K562 (cell line): ENCODE data around the gene POLN. TPM values are rescaled to one million over a fixed set of nuclear protein-coding genes. Genes with fewer than 3 reads are reported as not detected.

ENCODE experiments used
- ATAC-seq: fragments of 200-7000 bp; cut with Tn5 transposase; 3 replicates; pipeline ENCODE4 v1.9.1; 2020; ENCODE audit warnings: moderate library complexity
- BruUV-seq: library from RNA; stranded (reverse); fragments of 400-500 nt; replicated peaks from 2 replicates; lab custom pipeline; 2021; lab: Mats Ljungman, UMichigan
- CTCF ChIA-PET: fragments of 300-600 bp; formaldehyde crosslinking; extraction: SDS; loops from one replicate; lab custom pipeline; 2021; ENCODE audit warnings: low intra/inter-chr PET ratio; lab: Yijun Ruan, JAX
- POLR2A ChIA-PET: fragments of 300-600, 350-650 bp; sonication (Branson Sonifier 250); formaldehyde crosslinking; extraction: SDS; loops from one replicate; lab custom pipeline; 2021; ENCODE audit warnings: antibody characterized with exemption, inconsistent platforms; lab: Yijun Ruan, JAX
- DNase-seq, 4 experiments: peaks; one replicate each; pipeline versions ENCODE4 v3.0.0 to v3.0.0-alpha.2; 2011 to 2018; ENCODE audit warnings: low spot score in 3 of 4, mixed read lengths in 3 of 4; ENCODE audit errors: extremely low read depth in 1 of 4
- FAIRE-seq: peaks from 2 replicates; lab custom pipeline; 2011; peaks lifted over from hg19 to GRCh38; lab: Jason Lieb, UNC
- H2AFZ ChIP-seq: 2 replicates; pipeline ENCODE4 v1.6.0; 2011; ENCODE audit warnings: low read depth, low read length, control low read depth, inconsistent platforms
- H3K27ac ChIP-seq: fragments of 200-600 bp; 3 replicates; pipeline ENCODE4 v1.8.0; 2011; ENCODE audit warnings: low read depth, mild to moderate bottlenecking, control low read depth, inconsistent platforms, low read length, moderate library complexity, mixed read lengths; ENCODE audit errors: extremely low read depth
- H3K27me3 ChIP-seq, 2 experiments: fragments of 300-600 bp in 1 of 2; 2 replicates in 1 of 2; 3 replicates in 1 of 2; pipeline versions ENCODE4 v1.6.0 to v1.8.0; 2011; ENCODE audit warnings: inconsistent platforms in 2 of 2, low read length in 2 of 2, mild to moderate bottlenecking in 1 of 2, mixed read lengths in 1 of 2, moderate library complexity in 1 of 2; ENCODE audit not compliant: control insufficient read depth in 2 of 2, insufficient read depth in 2 of 2
- H3K36me3 ChIP-seq: fragments of 300-600 bp; 3 replicates; pipeline ENCODE4 v1.8.0; 2011; ENCODE audit warnings: mild to moderate bottlenecking, low read length, inconsistent platforms; ENCODE audit not compliant: control insufficient read depth, insufficient read depth
- H3K4me1 ChIP-seq, 2 experiments: fragments of 200-600 bp in 1 of 2; replicated peaks in 1 of 2; 2 replicates in 1 of 2; 3 replicates in 1 of 2; pipeline versions ENCODE4 v1.5.1 to v1.8.0; 2011; ENCODE audit warnings: inconsistent platforms in 2 of 2, low read length in 2 of 2, mild to moderate bottlenecking in 1 of 2, mixed read lengths in 1 of 2, moderate library complexity in 1 of 2; ENCODE audit not compliant: control insufficient read depth in 2 of 2, insufficient read depth in 2 of 2
- H3K4me2 ChIP-seq: 2 replicates; pipeline ENCODE4 v1.6.1; 2011; ENCODE audit warnings: low read length, control low read depth, inconsistent platforms, mixed read lengths; ENCODE audit not compliant: insufficient read depth
- H3K4me3 ChIP-seq: fragments of 200-600 bp; sonication (generic), shearing (Covaris generic); 2 replicates; pipeline ENCODE4 v1.5.1; 2016; ENCODE audit warnings: control low read depth, inconsistent platforms
- H3K79me2 ChIP-seq: fragments of 200-600 bp; 3 replicates; pipeline ENCODE4 v1.8.0; 2011; ENCODE audit warnings: low read length, inconsistent platforms; ENCODE audit not compliant: control insufficient read depth, insufficient read depth
- H3K9ac ChIP-seq, 2 experiments: 2 replicates each; pipeline versions ENCODE4 v1.6.0 to v1.6.1; 2011; ENCODE audit warnings: low read depth in 2 of 2, low read length in 2 of 2, control low read depth in 1 of 2, inconsistent platforms in 1 of 2, mild to moderate bottlenecking in 1 of 2, mixed read lengths in 1 of 2; ENCODE audit not compliant: insufficient read depth in 1 of 2
- H3K9me1 ChIP-seq: one replicate; pipeline ENCODE4 v1.6.0; 2011; ENCODE audit warnings: inconsistent platforms, mild to moderate bottlenecking, low read length, moderate library complexity; ENCODE audit not compliant: control insufficient read depth, insufficient read depth
- H3K9me3 ChIP-seq: replicated peaks from 2 replicates; pipeline ENCODE4 v1.5.1; 2011; ENCODE audit warnings: low read depth, low read length, inconsistent platforms; ENCODE audit not compliant: control insufficient read depth, insufficient read depth
- H4K20me1 ChIP-seq: replicated peaks from 2 replicates; pipeline ENCODE4 v1.6.1; 2011; ENCODE audit warnings: low read length, inconsistent platforms, mixed read lengths; ENCODE audit not compliant: control insufficient read depth, insufficient read depth
- CTCFL ChIP-seq: IDR thresholded peaks from 2 replicates; pipeline ENCODE4 v1.6.1; 2011; ENCODE audit warnings: borderline replicate concordance, low read depth, mild to moderate bottlenecking, moderate library complexity, low read length; ENCODE audit not compliant: insufficient read depth, poor library complexity, severe bottlenecking
- CXXC5 ChIP-seq: fragments of 250-450 bp; sonication (Bioruptor Pico); IDR thresholded peaks from 2 replicates; pipeline ENCODE4 v1.8.0; 2022; ENCODE audit warnings: inconsistent platforms, mild to moderate bottlenecking, moderate library complexity
- DACH1 ChIP-seq: fragments of 450-650 bp; IDR thresholded peaks from 2 replicates; pipeline ENCODE4 v1.6.1; 2018; ENCODE audit not compliant: partially characterized antibody
- ESRRB ChIP-seq: fragments of 250-450 bp; sonication (Bioruptor Pico); IDR thresholded peaks from 2 replicates; pipeline ENCODE4 v1.5.0; 2020; ENCODE audit warnings: mild to moderate bottlenecking, moderate library complexity, borderline replicate concordance
- KHSRP ChIP-seq: fragments of 450-650 bp; IDR thresholded peaks from 2 replicates; pipeline ENCODE4 v1.6.1; 2017
- KLF1 ChIP-seq: fragments of 450-650 bp; IDR thresholded peaks from 2 replicates; pipeline ENCODE4 v1.6.1; 2016; ENCODE audit warnings: missing genetic modification characterization, missing compliant biosample characterization
- MAZ ChIP-seq, 2 experiments: fragments of 450-650 bp in 1 of 2; sonication (generic) in 1 of 2; formaldehyde crosslinking; IDR thresholded peaks in 1 of 2; conservative IDR thresholded peaks in 1 of 2; 2 replicates each; pipeline versions ENCODE4 v1.4.0 to v1.5.0; 2020; ENCODE audit warnings: mild to moderate bottlenecking in 1 of 2, missing genetic modification reagents in 1 of 2
- PTRF ChIP-seq: fragments of 450-650 bp; IDR thresholded peaks from 2 replicates; pipeline ENCODE4 v1.6.1; 2016; ENCODE audit warnings: mild to moderate bottlenecking, missing genetic modification characterization, missing compliant biosample characterization
- PURB ChIP-seq: sonication (generic); formaldehyde crosslinking; IDR thresholded peaks from 2 replicates; pipeline ENCODE4 v1.9.0; 2021; ENCODE audit warnings: low read depth, mild to moderate bottlenecking, missing genetic modification reagents
- RBM14 ChIP-seq: fragments of 200-400 bp; formaldehyde crosslinking; IDR thresholded peaks from 2 replicates; pipeline ENCODE4 v1.6.1; 2018; ENCODE audit warnings: low read depth, mild to moderate bottlenecking, low read length, moderate library complexity, borderline replicate concordance; ENCODE audit not compliant: insufficient read depth
- RNF2 ChIP-seq: sonication (generic); IDR thresholded peaks from 2 replicates; pipeline ENCODE4 v1.6.1; 2016
- SETDB1 ChIP-seq: IDR thresholded peaks from one replicate; pipeline ENCODE4 v1.6.1; 2012; ENCODE audit warnings: low read length, control low read depth, inconsistent platforms
- STAT5B ChIP-seq: fragments of 250-450 bp; sonication (Bioruptor Pico); IDR thresholded peaks from 2 replicates; pipeline ENCODE4 v1.8.0; 2021; ENCODE audit warnings: mild to moderate bottlenecking, inconsistent platforms
- XRCC3 ChIP-seq: fragments of 450-650 bp; IDR thresholded peaks from 2 replicates; pipeline ENCODE4 v1.6.1; 2017; ENCODE audit warnings: mild to moderate bottlenecking, moderate library complexity
- ZFPM2 ChIP-seq: fragments of 250-450 bp; sonication (Bioruptor Pico); IDR thresholded peaks from 2 replicates; pipeline ENCODE4 v1.5.1; 2022; ENCODE audit warnings: mild to moderate bottlenecking
- ZNF324 ChIP-seq: fragments of 250-450 bp; sonication (Bioruptor Pico); IDR thresholded peaks from 2 replicates; pipeline ENCODE4 v1.4.0; 2020; ENCODE audit warnings: mild to moderate bottlenecking
- ZNF584 ChIP-seq: fragments of 200-800 bp; sonication (Bioruptor generic); IDR thresholded peaks from 2 replicates; pipeline ENCODE4 v1.6.1; 2016; ENCODE audit warnings: low read depth, mild to moderate bottlenecking, missing genetic modification characterization, missing compliant biosample characterization
- WGBS: fragments of 100-300 bp; shearing (Covaris generic); methylation state at CpG from one replicate; pipeline ENCODE4 v1.1.6; 2016; ENCODE audit warnings: low coverage, mixed read lengths; ENCODE audit not compliant: insufficient coverage; ENCODE audit errors: missing lambda C conversion rate; 5-methylcytosine and 5-hydroxymethylcytosine counted together
- in situ Hi-C: fragments of 300-500 bp; cut with MboI; formaldehyde crosslinking; loops from 4 replicates; pipeline ENCODE4 v1.15.0; 2018; ENCODE audit warnings: inconsistent platforms, mixed read lengths
- intact Hi-C: fragments of 100-400 bp; cut with micrococcal nuclease; formaldehyde crosslinking; loops from 2 replicates; pipeline ENCODE4 v1.14.2; 2022
- polyA plus RNA-seq, 8 experiments: library from polyadenylated mRNA; depleted of rRNA in 4 of 8; stranded (reverse) in 5 of 8; unstranded in 3 of 8; fragments of >200 nt; fragmentation: Nextera tagmentation in 2 of 8; fragmentation: Illumina TruSeq in 1 of 8; extraction: Ambion mirVana in 2 of 8; extraction: Trizol in 1 of 8; gene quantifications; 2 replicates each; pipeline versions ENCODE4 v1.2.1 to v1.2.3, GENCODE V29; 2011 to 2014; ENCODE audit warnings: inconsistent platforms in 1 of 8, missing spikeins in 1 of 8
- total RNA-seq, 7 experiments: library from RNA; depleted of rRNA in 6 of 7; stranded (reverse); fragments of >200 nt in 6 of 7; fragmentation: Illumina TruSeq in 2 of 7; extraction: Trizol in 2 of 7; gene quantifications; 2 replicates each; pipeline versions ENCODE4 v1.2.1 to v1.2.3, GENCODE V29; 2011 to 2021; ENCODE audit warnings: low replicate concordance in 1 of 7
- TF ChIP-seq, protein P1 (sequence below): IDR thresholded peaks from 2 replicates; pipeline ENCODE4 v1.6.1; 2016; ENCODE audit warnings: missing genetic modification characterization, missing compliant biosample characterization
- TF ChIP-seq, protein P2 (sequence below): fragments of 150-350 bp; conservative IDR thresholded peaks from 2 replicates; pipeline ENCODE4 v1.6.1; 2014; ENCODE audit warnings: low read length

POLN gene
- total and polyA plus RNA-seq, 9 of the 15 experiments (the other 6 are each of a cell fraction or from before 2014, with no cell fraction given) = 0.08 to 0.91 (median 0.32) TPM

- no peak for DNase-seq
- Histone ChIP-seq H4K20me1 (no peaks in the 10 kb centered on the region), H3K9me1 (no peaks in the 10 kb centered on the region), H3K36me3 (no peaks in the 10 kb centered on the region)
- TF ChIP-seq, protein P1, sequence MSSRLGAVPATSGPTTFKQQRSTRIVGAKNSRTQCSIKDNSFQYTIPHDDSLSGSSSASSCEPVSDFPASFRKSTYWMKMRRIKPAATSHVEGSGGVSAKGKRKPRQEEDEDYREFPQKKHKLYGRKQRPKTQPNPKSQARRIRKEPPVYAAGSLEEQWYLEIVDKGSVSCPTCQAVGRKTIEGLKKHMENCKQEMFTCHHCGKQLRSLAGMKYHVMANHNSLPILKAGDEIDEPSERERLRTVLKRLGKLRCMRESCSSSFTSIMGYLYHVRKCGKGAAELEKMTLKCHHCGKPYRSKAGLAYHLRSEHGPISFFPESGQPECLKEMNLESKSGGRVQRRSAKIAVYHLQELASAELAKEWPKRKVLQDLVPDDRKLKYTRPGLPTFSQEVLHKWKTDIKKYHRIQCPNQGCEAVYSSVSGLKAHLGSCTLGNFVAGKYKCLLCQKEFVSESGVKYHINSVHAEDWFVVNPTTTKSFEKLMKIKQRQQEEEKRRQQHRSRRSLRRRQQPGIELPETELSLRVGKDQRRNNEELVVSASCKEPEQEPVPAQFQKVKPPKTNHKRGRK (tag) = no peak
- TF ChIP-seq RBM14 = no peak
- no peak for TF ChIP-seq STAT5B (CRISPR knock-in tag)
- no peak for TF ChIP-seq DACH1
- no peak for TF ChIP-seq SETDB1
- no peak for TF ChIP-seq ESRRB (CRISPR knock-in tag)
- no peak for TF ChIP-seq KLF1 (tag)
- no peak for TF ChIP-seq XRCC3
- no peak for TF ChIP-seq PTRF (tag)
- no peak for TF ChIP-seq RNF2
- TF ChIP-seq CXXC5 (CRISPR knock-in tag) = no peak
- no peak for TF ChIP-seq MAZ (CRISPR knock-in tag; conservative IDR thresholded peaks at IDR 0.05 in 1 of 2, IDR thresholded peaks at IDR 0.05 in 1 of 2)
- TF ChIP-seq KHSRP = no peak
- no peak for TF ChIP-seq PURB (CRISPR knock-in tag)
- no peak for TF ChIP-seq ZNF324 (CRISPR knock-in tag)
- TF ChIP-seq, protein P2, sequence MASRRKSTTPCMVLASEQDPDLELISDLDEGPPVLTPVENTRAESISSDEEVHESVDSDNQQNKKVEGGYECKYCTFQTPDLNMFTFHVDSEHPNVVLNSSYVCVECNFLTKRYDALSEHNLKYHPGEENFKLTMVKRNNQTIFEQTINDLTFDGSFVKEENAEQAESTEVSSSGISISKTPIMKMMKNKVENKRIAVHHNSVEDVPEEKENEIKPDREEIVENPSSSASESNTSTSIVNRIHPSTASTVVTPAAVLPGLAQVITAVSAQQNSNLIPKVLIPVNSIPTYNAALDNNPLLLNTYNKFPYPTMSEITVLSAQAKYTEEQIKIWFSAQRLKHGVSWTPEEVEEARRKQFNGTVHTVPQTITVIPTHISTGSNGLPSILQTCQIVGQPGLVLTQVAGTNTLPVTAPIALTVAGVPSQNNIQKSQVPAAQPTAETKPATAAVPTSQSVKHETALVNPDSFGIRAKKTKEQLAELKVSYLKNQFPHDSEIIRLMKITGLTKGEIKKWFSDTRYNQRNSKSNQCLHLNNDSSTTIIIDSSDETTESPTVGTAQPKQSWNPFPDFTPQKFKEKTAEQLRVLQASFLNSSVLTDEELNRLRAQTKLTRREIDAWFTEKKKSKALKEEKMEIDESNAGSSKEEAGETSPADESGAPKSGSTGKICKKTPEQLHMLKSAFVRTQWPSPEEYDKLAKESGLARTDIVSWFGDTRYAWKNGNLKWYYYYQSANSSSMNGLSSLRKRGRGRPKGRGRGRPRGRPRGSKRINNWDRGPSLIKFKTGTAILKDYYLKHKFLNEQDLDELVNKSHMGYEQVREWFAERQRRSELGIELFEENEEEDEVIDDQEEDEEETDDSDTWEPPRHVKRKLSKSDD = no peak
- no peak for TF ChIP-seq CTCFL
- no peak for TF ChIP-seq ZNF584 (CRISPR knock-in tag)
- TF ChIP-seq ZFPM2 (CRISPR knock-in tag) = no peak
- TF ChIP-seq, all 486 proteins: peak for 0
- Histone ChIP-seq H3K79me2 (no peaks in the 10 kb centered on the region), H3K4me2 (no peak overlapping the region), H3K9ac (no peak overlapping the region), H3K27ac (no peak overlapping the region), H3K4me3 (no peak overlapping the region), H3K9me3 (no peaks in the 10 kb centered on the region), H2AFZ (no peak overlapping the region), H3K4me1 (peaks cover 9 to 11% of the 10 kb centered on the region in 2 experiments; a peak in 4 of 5 replicates), H3K27me3 (peaks cover 0 to 9% of the 10 kb centered on the region in 2 experiments; a peak in 1 of 5 replicates)
- POLR2A ChIA-PET = interaction anchor here (0.7 kb wide), 1 partner anchor 20 kb away, joined by 3 read pairs; no protein-coding TSS in a partner anchor
- intact Hi-C loops (no loop called here), in situ Hi-C loops (no loop called here)
- BruUV-seq = no TSS peak
- CTCF ChIA-PET = no interaction called here
- 37% methylated on average over 5 of the region's 5 CpGs for WGBS
- ATAC-seq (no peak), FAIRE-seq (no peak)
Measured at GRCh38 chr4:2166253-2166652, 75.7 kb downstream of the POLN start.
